Thoracic aorta (tissue), 2 donors: Measurements from ENCODE around the gene DAGLB. TPM values are rescaled to one million over a fixed set of nuclear protein-coding genes. Genes with fewer than 3 reads are reported as not detected.
"Not testable (repeated sequence)": the region's sequence is repeated elsewhere in the genome, so short reads cannot be mapped to it uniquely, and the experiment has no call there.

ENCODE experiments used
- ATAC-seq: fragments of 150-250 bp; one replicate; pipeline ENCODE4 v1.8.0; 2017; ENCODE audit warnings: low read depth; ENCODE audit not compliant: insufficient number of reproducible peaks, low FRiP score
- DNase-seq: peaks from one replicate; pipeline ENCODE4 v3.0.0-alpha.2; 2020; ENCODE audit warnings: low spot score
- H3K27ac ChIP-seq, 2 donors: fragments of 200-600 bp; sonication (generic); 1 replicate in 1 of 2; 2 replicates in 1 of 2; pipeline ENCODE4 v1.5.1; 2016; ENCODE audit warnings: mild to moderate bottlenecking in 2 of 2, moderate library complexity in 2 of 2
- H3K27me3 ChIP-seq: fragments of 200-600 bp; sonication (generic); replicated peaks from 2 replicates; pipeline ENCODE4 v1.6.0; 2016; ENCODE audit warnings: mild to moderate bottlenecking; ENCODE audit not compliant: insufficient read depth
- H3K36me3 ChIP-seq: fragments of 200-600 bp; sonication (generic); one replicate; pipeline ENCODE4 v1.5.1; 2016
- H3K4me1 ChIP-seq, 2 donors: fragments of 200-600 bp; sonication (generic); 1 replicate in 1 of 2; 2 replicates in 1 of 2; pipeline versions ENCODE4 v1.5.1 to v1.6.0; 2016; ENCODE audit warnings: low read depth in 2 of 2, mild to moderate bottlenecking in 1 of 2; ENCODE audit not compliant: control insufficient read depth in 1 of 2
- H3K4me3 ChIP-seq: fragments of 200-600 bp; sonication (generic); 2 replicates; pipeline ENCODE4 v1.5.1; 2016; ENCODE audit warnings: mild to moderate bottlenecking
- H3K9me3 ChIP-seq: fragments of 200-600 bp; sonication (generic); 2 replicates; pipeline ENCODE4 v1.5.1; 2016
- total RNA-seq, 2 donors: library from RNA; depleted of rRNA; stranded (reverse); fragments of >200 nt; gene quantifications; one replicate each; pipeline versions ENCODE4 v1.1.0 to v1.2.3, GENCODE V29; 2016
- TF ChIP-seq, protein P1 (sequence below): fragments of 200-600 bp; sonication (generic); IDR thresholded peaks from one replicate; pipeline ENCODE4 v1.5.1; 2019; ENCODE audit warnings: antibody characterized with exemption

The DAGLB gene
- total RNA-seq, 2 donors from 2014 or later: 16.5 to 28.6 TPM

GRCh38 chr7:6401536-6401935 lies 46.2 kb downstream of the DAGLB start:
- ATAC-seq (no peak), DNase-seq (no peak)
- H3K27me3 ChIP-seq: no peaks in the 10 kb centered on the region
- no peak overlapping the region for H3K4me3 ChIP-seq
- H3K27ac ChIP-seq: no peak overlapping the region
- peaks cover 28 to 34% of the 10 kb centered on the region in 2 donors for H3K4me1 ChIP-seq
- H3K9me3 ChIP-seq: no peaks in the 10 kb centered on the region
- TF ChIP-seq, protein P1, sequence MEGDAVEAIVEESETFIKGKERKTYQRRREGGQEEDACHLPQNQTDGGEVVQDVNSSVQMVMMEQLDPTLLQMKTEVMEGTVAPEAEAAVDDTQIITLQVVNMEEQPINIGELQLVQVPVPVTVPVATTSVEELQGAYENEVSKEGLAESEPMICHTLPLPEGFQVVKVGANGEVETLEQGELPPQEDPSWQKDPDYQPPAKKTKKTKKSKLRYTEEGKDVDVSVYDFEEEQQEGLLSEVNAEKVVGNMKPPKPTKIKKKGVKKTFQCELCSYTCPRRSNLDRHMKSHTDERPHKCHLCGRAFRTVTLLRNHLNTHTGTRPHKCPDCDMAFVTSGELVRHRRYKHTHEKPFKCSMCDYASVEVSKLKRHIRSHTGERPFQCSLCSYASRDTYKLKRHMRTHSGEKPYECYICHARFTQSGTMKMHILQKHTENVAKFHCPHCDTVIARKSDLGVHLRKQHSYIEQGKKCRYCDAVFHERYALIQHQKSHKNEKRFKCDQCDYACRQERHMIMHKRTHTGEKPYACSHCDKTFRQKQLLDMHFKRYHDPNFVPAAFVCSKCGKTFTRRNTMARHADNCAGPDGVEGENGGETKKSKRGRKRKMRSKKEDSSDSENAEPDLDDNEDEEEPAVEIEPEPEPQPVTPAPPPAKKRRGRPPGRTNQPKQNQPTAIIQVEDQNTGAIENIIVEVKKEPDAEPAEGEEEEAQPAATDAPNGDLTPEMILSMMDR: no peak
- peaks cover 31% of the 10 kb centered on the region for H3K36me3 ChIP-seq

DNA sequence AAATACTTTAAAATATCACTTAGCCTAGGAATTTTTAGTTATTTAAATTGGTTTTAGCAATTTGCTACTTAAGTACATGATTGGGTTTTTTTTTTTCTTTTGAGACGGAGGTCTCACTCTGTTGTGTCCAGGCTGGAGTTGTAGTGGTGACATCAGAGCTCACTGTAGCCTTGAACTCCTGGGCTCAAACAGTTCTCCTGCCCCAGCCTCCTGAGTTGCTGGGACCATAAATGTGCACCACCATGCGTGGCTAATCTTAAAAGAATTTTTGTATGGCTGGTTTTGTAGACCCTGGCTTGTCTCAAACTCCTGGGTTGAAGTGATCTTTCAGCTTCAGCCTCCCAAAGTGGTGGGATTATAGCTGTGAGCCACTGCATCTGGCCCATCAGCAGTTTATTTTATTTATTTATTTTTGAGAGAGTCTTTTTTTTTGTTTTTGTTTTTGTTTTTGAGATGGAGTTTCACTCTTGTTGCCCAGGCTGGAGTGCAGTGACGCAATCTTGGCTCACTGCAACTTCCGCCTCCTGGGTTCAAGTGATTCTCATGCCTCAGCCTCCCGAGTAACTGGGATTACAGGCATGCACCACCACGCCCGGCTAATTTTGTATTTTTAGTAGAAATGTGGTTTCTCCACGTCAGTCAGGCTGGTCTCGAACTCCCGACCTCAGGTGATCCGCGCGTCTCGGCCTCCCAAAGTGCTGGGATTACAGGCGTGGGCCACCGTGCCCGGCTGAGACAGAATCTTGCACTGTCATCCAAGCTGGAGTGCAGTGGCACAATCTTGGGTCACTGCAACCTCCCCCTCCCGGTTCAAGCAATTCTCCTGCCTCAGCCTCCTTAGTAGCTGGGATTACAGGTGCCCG lies 47.3 kb downstream of the DAGLB start:
- peaks cover 33 to 34% of the 10 kb centered on the region in 2 donors for H3K4me1 ChIP-seq
- DNase-seq, H3K27me3 ChIP-seq, H3K4me3 ChIP-seq, ATAC-seq, H3K27ac ChIP-seq, H3K9me3 ChIP-seq: not testable (repeated sequence)
- H3K36me3 ChIP-seq: peaks cover 20% of the 10 kb centered on the region

DNA sequence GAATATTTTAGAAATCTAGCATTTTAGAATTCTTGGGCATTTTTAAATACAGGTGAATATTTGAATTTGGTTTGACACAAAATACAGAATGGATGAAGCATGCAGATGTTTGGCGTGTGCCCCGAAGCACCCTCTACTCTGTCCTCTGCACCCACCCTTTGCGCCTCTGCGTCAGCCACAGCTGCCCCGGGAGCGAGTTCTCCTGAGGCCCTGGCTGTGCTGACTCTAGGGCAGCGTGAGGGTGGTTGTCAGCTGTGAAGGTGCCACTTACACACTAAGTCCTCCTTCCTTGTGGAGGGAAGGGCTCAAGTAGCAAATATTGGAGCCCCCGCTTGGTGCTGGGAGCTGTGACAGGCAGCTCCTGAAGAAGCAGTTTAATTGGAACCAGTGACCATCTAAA lies 48.4 kb downstream of the DAGLB start:
- ATAC-seq (no peak), DNase-seq (no peak)
- TF ChIP-seq, protein P1: no peak
- Histone ChIP-seq H3K4me1 (peaks cover 33 to 38% of the 10 kb centered on the region in 2 donors), H3K4me3 (peak overlapping the region; percentile 10), H3K27ac (peak overlapping the region in 1 of 2 donors; percentile 4), H3K9me3 (no peaks in the 10 kb centered on the region), H3K27me3 (no peaks in the 10 kb centered on the region), H3K36me3 (peaks cover 16% of the 10 kb centered on the region)

DNA sequence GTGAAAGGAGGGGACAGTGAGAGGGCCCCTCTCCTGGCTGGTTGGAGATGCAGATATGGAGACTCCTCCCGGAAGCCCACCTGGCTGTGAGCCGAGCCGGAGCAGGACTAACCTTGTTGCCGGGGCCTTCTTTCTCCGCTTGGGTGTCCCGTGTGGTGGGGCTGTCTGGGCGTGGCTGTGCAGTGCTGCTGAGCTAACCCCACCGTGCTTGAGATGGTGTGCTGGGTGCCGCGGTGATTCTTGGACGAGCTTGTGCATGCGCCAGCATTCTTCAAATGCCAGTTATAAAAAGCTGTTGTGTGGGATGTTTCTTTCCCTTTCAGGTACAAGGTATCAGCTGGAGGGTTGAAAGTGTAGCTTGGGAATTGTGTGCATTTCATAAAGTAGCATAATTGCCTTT lies 48.8 kb downstream of the DAGLB start:
- ATAC-seq (no peak), DNase-seq (no peak)
- Histone ChIP-seq H3K4me1 (peaks cover 35 to 42% of the 10 kb centered on the region in 2 donors), H3K27ac (peak overlapping the region in 1 of 2 donors; percentile 4), H3K36me3 (peaks cover 17% of the 10 kb centered on the region), H3K9me3 (no peaks in the 10 kb centered on the region), H3K27me3 (no peaks in the 10 kb centered on the region), H3K4me3 (peak overlapping the region; percentile 10)
- TF ChIP-seq, protein P1: no peak

DNA sequence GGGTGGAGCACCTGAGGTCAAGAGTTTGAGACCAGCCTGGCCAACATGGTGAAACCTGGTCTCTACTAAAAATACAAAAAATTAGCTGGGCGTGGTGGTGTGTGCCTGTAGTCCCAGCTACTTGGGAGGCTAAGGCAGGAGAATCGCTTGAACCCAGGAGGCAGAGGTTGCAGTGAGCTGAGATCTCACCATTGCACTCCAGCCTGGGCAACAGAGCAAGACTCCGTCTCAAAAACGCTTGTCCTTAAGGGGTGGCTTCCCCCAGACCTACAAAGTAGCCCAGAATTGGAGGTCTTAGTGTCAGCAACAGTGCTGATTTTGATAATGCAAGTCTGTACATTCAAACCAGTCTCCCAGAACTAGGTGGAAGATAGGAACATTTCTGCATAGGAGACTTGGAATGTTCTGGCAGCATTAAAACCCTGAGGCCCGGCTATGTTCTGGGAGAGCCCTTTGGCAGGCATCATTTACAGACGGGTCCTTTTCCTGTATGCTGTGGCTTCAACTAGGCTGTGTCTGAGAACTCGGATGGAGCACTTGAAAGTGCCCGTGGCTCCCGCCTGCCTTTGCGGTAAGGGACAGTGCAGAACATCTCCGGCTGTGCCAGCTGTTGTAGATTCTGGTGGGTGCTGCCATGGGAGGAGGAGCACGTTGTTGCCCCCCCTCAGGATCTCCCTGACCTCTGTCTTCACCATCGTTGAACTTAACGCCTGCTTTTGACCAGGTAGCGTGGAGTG lies 49.8 kb downstream of the DAGLB start:
- DNase-seq: not testable (repeated sequence)
- Histone ChIP-seq H3K27ac (peak overlapping the region in 1 of 2 donors; percentile 4), H3K4me1 (peaks cover 44 to 52% of the 10 kb centered on the region in 2 donors)

More for the DNA sequence above, 49.8 kb downstream of the DAGLB start:
- not testable (repeated sequence) for H3K9me3 ChIP-seq, ATAC-seq, H3K27me3 ChIP-seq
- Histone ChIP-seq H3K36me3 (peaks cover 16% of the 10 kb centered on the region), H3K4me3 (peak overlapping the region; percentile 34)
